Right lobe of liver (tissue), 4 donors: ENCODE measurements around the gene SLC44A4.

Source experiments
- POLR2A ChIP-seq: fragments of 450-650 bp; IDR thresholded peaks from one replicate; pipeline ENCODE4 v1.6.1; 2017; ENCODE audit warnings: antibody characterized with exemption, mild to moderate bottlenecking
- TF ChIP-seq, protein P1 (sequence below), 4 donors: fragments of 200-600 bp in 3 of 4; fragments of 450-650 bp in 1 of 4; IDR thresholded peaks; one replicate each; pipeline versions ENCODE4 v1.5.1 to v1.8.0; 2016 to 2022; ENCODE audit warnings: antibody characterized with exemption in 4 of 4, mild to moderate bottlenecking in 2 of 4
- donor health status: DM: no; HTN: no; CAD: no.
- donor health status: DM: no; HTN: no; CAD: no.
- donor health status: DM: no; HTN: yes; CAD: no.

DNA sequence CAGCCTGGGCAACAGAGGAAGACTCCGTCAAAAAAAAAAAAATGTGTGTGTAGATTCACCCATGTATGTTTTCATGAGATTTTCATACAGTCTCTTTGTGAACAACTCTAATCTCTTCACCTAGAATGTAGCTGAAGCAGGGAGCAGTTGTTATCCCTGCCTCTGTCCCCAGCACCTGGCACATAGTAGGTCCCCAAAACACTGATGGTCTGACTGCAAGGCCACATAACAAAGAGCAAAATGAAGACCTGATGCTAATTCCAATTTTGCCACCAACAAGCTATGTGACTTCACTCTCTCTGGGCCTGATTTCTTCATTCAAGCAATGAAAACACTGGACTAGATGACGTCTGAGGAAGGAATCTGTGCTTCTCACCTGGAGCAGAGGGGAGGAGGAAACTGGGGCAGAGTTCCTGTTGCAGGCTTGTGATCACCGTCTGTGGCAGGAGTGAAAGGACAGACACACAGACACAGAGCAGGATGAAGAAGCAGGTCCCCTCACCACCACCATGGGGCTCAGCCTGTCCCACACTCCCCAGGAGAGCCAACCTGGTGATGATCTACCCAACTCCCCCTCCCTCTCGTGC lies 4.6 kb downstream of the SLC44A4 start:
- TF ChIP-seq, protein P1, sequence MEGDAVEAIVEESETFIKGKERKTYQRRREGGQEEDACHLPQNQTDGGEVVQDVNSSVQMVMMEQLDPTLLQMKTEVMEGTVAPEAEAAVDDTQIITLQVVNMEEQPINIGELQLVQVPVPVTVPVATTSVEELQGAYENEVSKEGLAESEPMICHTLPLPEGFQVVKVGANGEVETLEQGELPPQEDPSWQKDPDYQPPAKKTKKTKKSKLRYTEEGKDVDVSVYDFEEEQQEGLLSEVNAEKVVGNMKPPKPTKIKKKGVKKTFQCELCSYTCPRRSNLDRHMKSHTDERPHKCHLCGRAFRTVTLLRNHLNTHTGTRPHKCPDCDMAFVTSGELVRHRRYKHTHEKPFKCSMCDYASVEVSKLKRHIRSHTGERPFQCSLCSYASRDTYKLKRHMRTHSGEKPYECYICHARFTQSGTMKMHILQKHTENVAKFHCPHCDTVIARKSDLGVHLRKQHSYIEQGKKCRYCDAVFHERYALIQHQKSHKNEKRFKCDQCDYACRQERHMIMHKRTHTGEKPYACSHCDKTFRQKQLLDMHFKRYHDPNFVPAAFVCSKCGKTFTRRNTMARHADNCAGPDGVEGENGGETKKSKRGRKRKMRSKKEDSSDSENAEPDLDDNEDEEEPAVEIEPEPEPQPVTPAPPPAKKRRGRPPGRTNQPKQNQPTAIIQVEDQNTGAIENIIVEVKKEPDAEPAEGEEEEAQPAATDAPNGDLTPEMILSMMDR (IDR thresholded peaks at IDR 0.05): no peak
- TF ChIP-seq POLR2A: no peak
